A673 (cell line): ENCODE measurements around the gene SLC30A1. TPM values are rescaled to one million over a fixed set of nuclear protein-coding genes. Genes with fewer than 3 reads are reported as not detected.

Source experiments
- Bru-seq: library from RNA; stranded (reverse); fragments of 400-500 nt; gene quantifications from one replicate; lab custom pipeline; 2021; lab: Mats Ljungman, UMichigan
- BruChase-seq, 2 experiments: library from RNA; stranded (reverse); fragments of 400-500 nt; gene quantifications; one replicate each; lab custom pipeline; 2021; lab: Mats Ljungman, UMichigan
- BruUV-seq: library from RNA; stranded (reverse); fragments of 400-500 nt; replicated peaks from 2 replicates; lab custom pipeline; 2021; lab: Mats Ljungman, UMichigan
- CTCF ChIA-PET: fragments of 300-600 bp; sonication (Branson Sonifier 250); formaldehyde crosslinking; loops from one replicate; lab custom pipeline; 2022; ENCODE audit warnings: antibody characterized with exemption; lab: Charles Lee
- POLR2A ChIA-PET: fragments of 300-600 bp; sonication (Branson Sonifier 250); formaldehyde crosslinking; loops from one replicate; lab custom pipeline; 2022; ENCODE audit warnings: antibody characterized with exemption; ENCODE audit not compliant: low non-redundant PET; lab: Charles Lee
- DNase-seq: peaks from one replicate; pipeline ENCODE4 v3.0.0-alpha.2; 2015; ENCODE audit warnings: low spot score
- H3K27ac ChIP-seq: fragments of 200-600 bp; sonication (generic); 2 replicates; pipeline ENCODE4 v1.5.1; 2016; ENCODE audit warnings: mixed run types, low read depth, mild to moderate bottlenecking, mixed read lengths, antibody characterized with exemption, low read length; ENCODE audit not compliant: poor library complexity, severe bottlenecking
- H3K27me3 ChIP-seq: fragments of 200-600 bp; sonication (generic); replicated peaks from 2 replicates; pipeline ENCODE4 v1.6.1; 2017; ENCODE audit warnings: mixed run types, low read depth, mild to moderate bottlenecking, mixed read lengths, antibody characterized with exemption, low read length; ENCODE audit not compliant: insufficient read depth, poor library complexity
- H3K36me3 ChIP-seq: fragments of 200-600 bp; sonication (generic); 2 replicates; pipeline ENCODE4 v1.6.1; 2016; ENCODE audit warnings: mixed run types, mild to moderate bottlenecking, mixed read lengths, antibody characterized with exemption, low read length; ENCODE audit not compliant: insufficient read depth, poor library complexity, severe bottlenecking
- H3K4me1 ChIP-seq: fragments of 200-600 bp; sonication (generic); 2 replicates; pipeline ENCODE4 v1.6.1; 2017; ENCODE audit warnings: mixed run types, mild to moderate bottlenecking, mixed read lengths, antibody characterized with exemption, low read length; ENCODE audit not compliant: insufficient read depth, poor library complexity, severe bottlenecking
- H3K4me3 ChIP-seq: fragments of 200-600 bp; sonication (generic); 2 replicates; pipeline ENCODE4 v1.5.1; 2016; ENCODE audit warnings: low read depth, mixed run types, mild to moderate bottlenecking, mixed read lengths, low read length; ENCODE audit not compliant: poor library complexity, severe bottlenecking
- H3K9me3 ChIP-seq: fragments of 200-600 bp; sonication (generic); 2 replicates; pipeline ENCODE4 v1.6.1; 2016; ENCODE audit warnings: mixed run types, low read depth, mild to moderate bottlenecking, mixed read lengths, antibody characterized with exemption, low read length; ENCODE audit not compliant: poor library complexity, severe bottlenecking
- CTCF ChIP-seq: fragments of 300-800, 200-600 bp; sonication (generic); conservative IDR thresholded peaks from 2 replicates; pipeline ENCODE4 v1.5.1; 2017; ENCODE audit warnings: low read depth, mild to moderate bottlenecking, antibody characterized with exemption, low read length, moderate library complexity, mixed read lengths
- EZH2 ChIP-seq: fragments of 200-600 bp; sonication (generic); IDR thresholded peaks from 2 replicates; pipeline ENCODE4 v1.6.1; 2017; ENCODE audit warnings: borderline replicate concordance, low read depth, mild to moderate bottlenecking, mixed read lengths, antibody characterized with exemption, low read length; ENCODE audit not compliant: poor library complexity, severe bottlenecking
- intact Hi-C: fragments of 100-400 bp; cut with micrococcal nuclease; formaldehyde crosslinking; loops from one replicate; pipeline ENCODE4 v1.10.0; 2022; ENCODE audit not compliant: unreplicated experiment
- long read RNA-seq: library from polyadenylated mRNA; stranded (forward); transcript quantifications from one replicate; pipeline ENCODE4 v2.0.0, GENCODE V29; 2022
- total RNA-seq: library from RNA; stranded (reverse); gene quantifications from 2 replicates; pipeline ENCODE4 v1.2.3, GENCODE V29; 2021

SLC30A1 gene
- 5.1 and 12.2 TPM in 2 replicates for total RNA-seq
- percentile 89 among the genes with signal in this experiment for Bru-seq, nascent RNA
- percentile 99 among the genes with signal in this experiment for BruChase-seq, experiment 1, labeled RNA remaining after a 2-hour chase
- percentile 85 among the genes with signal in this experiment for BruChase-seq, experiment 2, labeled RNA remaining after a 6-hour chase
- long read RNA-seq, full-length matches to known transcripts, result 16 of 19 reads
- long read RNA-seq, partial matches to known transcripts, result 0 of 19 reads
- long read RNA-seq, other reads (novel, unspliced or antisense), result 3 of 19 reads

GRCh38 chr1:211578640-211579439 lies at the start of gene SLC30A1:
Gene SLC30A1, minus strand, starts transcription at chr1:211579161. Its CDS starts 549 bp downstream, at chr1:211578612.
- Histone ChIP-seq H3K9me3 (no peaks in the 10 kb centered on the region), H3K4me1 (peaks cover 21% of the 10 kb centered on the region), H3K36me3 (no peaks in the 10 kb centered on the region), H3K4me3 (peak within 1 kb of the TSS; percentile 86), H3K27ac (peak within 1 kb of the TSS; percentile 80), H3K27me3 (no peaks in the 10 kb centered on the region)
- no TSS peak for BruUV-seq
- POLR2A ChIA-PET, result interaction anchor here (0.6 kb wide), 1 partner anchor 42 kb away, joined by 7 read pairs; no protein-coding TSS in a partner anchor
- intact Hi-C loops, result loop anchor here (5.0 kb wide), 1 partner anchor 58 kb away; no protein-coding TSS in a partner anchor
- DNase-seq, result peak; percentile 99
- TF ChIP-seq CTCF, result no peak
- TF ChIP-seq EZH2, result no peak
- CTCF ChIA-PET, result interaction anchor here (0.6 kb wide), 1 partner anchor 109 kb away, joined by 3 read pairs; no protein-coding TSS in a partner anchor

GRCh38 chr1:211628417-211628816 lies 49.5 kb upstream of the SLC30A1 start:
- CTCF ChIA-PET, result no interaction called here

More at GRCh38 chr1:211628417-211628816, 49.5 kb upstream of the SLC30A1 start:
- H3K9me3 ChIP-seq, result no peaks in the 10 kb centered on the region
- H3K36me3 ChIP-seq, result no peaks in the 10 kb centered on the region
- no peaks in the 10 kb centered on the region for H3K27me3 ChIP-seq
- no peak for TF ChIP-seq EZH2
- TF ChIP-seq CTCF, result no peak
- peaks cover 10% of the 10 kb centered on the region for H3K4me1 ChIP-seq
- POLR2A ChIA-PET, result no interaction called here
- intact Hi-C loops, result no loop called here
- DNase-seq, result no peak
- no peak overlapping the region for H3K27ac ChIP-seq
- H3K4me3 ChIP-seq, result no peak overlapping the region
- BruUV-seq, result no TSS peak
